Hepatic stellate cell (primary cell): Measurements from ENCODE around the gene CD164L2.

Experiments
- DNase-seq: peaks from one replicate; pipeline ENCODE4 v3.0.0; 2011; ENCODE audit warnings: low spot score

CD164L2 gene

GRCh38 chr1:27363766-27364695 is 19.1 kb downstream of the CD164L2 start:
- DNase-seq, result no peak

- DNase-seq, result no peak
These were observed 21.6 kb downstream of the CD164L2 start for GRCh38 chr1:27361553-27361952.

DNA sequence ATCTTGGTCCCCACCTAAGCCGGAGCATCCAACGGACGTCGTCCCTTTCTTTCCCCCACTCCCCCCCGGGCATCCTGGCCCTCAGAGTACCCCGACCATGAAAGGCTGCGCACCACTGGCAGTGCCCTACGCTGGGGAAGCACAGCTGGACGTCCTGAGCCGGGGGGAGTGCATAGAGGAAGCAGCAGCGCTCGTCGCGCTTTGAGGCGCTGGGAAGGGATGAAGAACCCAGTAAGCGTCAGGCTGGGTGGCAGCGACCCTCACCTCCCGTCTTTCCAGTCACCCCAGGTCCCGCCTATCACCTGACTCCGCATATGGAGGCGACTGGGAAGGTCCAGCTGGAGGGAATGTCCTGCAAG is 22.1 kb downstream of the CD164L2 start:
- DNase-seq, result no peak

DNA sequence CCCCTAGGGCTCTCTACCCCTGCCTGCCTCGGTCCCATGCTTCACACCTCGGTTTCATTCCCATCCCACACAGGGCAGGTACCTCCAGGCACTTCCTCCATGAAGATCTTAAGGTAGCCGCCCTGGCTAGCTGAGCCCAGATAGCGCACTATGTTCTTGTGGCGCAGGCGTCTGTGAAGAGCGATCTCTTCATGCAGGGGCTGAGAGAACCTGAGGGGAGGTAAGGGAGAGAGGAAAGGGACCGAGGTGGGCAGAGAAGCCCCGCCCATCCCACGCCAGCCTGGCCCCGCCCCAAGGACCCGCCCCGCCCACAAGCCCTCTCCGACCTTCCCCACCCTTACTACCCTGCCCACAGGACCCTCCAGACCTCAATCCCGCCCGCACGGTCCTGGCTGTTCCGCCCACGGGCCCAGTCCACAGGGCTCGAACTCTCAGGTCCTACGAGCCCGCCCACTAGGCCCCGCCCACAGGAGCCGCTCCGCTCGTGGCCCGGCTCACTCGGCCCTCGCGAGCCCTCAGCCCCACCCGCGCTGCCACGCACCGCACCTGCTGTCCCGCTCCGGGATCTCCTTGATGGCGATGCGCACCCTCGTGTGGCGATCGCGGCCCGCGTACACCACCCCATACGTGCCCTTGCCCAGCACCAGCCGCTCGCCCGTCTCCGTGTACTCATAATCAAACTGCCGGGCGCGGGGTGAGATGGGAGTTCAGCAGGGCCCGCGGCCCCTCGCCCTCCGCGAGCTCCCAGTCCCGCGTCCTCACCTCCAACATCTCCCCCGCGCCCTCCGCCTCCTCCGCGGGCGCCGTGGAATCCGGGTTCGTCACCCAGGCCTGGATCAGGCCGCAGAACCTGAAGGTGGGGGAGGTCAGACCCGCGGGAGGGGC is 22.7 kb downstream of the CD164L2 start:
- no peak for DNase-seq

GRCh38 chr1:27359822-27360158 is 23.3 kb downstream of the CD164L2 start:
- DNase-seq, result no peak

DNA sequence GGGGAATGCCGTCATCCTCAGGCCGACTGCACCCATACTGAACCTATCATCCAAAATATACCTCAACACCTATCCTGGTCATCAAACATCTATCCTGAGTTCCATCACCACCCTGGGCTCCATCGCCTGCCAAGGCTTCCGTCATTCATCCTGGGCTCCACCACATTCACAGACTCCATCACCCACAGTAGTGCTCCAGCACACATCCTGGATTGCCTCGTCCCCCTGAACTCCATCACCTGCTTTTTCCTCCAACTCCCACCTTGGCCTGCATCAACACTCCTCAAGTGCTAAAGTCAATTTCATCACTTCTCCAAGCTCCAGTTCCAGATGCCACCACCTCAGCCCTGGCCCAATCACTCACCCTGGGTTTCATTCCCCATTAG is 24.2 kb downstream of the CD164L2 start:
- no peak for DNase-seq

GRCh38 chr1:27358038-27358927 is 24.9 kb downstream of the CD164L2 start:
- no peak for DNase-seq

GRCh38 chr1:27357281-27358037 is 25.7 kb downstream of the CD164L2 start:
- DNase-seq, result peak; percentile 81

- no peak for DNase-seq
These were observed 26.4 kb downstream of the CD164L2 start for GRCh38 chr1:27356619-27357280.

DNA sequence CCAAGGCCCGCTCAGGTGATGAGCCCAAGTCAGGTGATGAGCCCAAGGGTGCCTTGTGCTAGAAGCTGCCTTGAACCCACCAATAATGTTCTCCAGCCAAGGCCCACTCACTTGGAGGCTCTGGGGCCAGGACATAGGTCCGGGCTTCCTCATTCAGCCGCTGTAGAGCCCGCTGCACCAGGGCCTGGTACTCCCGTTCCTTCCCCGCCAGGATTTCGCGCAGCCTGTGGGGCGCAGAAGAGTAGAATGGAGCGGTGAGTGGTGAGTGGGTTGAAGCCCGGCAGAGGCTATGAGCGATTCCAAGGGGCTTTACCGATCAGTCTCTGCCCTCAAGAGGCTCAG is 26.9 kb downstream of the CD164L2 start:
- DNase-seq, result no peak

- DNase-seq, result no peak
These were observed 27.4 kb downstream of the CD164L2 start for GRCh38 chr1:27355683-27356082.

GRCh38 chr1:27353629-27354028 is 29.5 kb downstream of the CD164L2 start:
- DNase-seq, result no peak

- DNase-seq, result no peak
These were observed 30.0 kb downstream of the CD164L2 start for GRCh38 chr1:27353166-27353565.

DNA sequence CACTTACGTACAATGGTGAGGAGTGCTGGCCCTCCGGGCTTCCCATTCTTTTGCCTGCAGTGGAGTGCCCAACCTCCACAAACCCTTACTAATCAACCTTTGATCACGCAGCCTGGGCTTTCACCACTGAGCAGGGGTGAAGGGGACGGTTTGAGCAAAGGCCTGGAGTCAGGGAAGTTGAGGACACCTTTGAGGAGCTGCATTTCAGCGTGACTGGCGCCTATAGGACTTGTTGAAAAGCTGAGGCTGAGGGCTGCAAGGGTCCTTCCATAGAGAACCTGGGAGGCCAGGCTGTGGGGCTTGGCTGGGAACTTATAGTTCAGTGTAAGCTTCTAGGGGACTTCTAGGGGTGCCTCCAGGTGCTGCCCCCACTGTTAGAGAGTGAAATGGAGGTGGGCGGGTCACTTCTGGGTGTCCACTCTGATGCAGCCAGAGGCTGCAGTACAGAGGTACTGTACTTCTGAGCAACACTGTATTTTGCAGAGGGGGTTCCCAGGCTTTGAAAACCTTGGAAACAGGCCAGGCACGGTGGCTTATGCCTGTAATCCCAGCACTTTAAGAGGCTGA is 31.5 kb downstream of the CD164L2 start:
- DNase-seq, result no peak

DNA sequence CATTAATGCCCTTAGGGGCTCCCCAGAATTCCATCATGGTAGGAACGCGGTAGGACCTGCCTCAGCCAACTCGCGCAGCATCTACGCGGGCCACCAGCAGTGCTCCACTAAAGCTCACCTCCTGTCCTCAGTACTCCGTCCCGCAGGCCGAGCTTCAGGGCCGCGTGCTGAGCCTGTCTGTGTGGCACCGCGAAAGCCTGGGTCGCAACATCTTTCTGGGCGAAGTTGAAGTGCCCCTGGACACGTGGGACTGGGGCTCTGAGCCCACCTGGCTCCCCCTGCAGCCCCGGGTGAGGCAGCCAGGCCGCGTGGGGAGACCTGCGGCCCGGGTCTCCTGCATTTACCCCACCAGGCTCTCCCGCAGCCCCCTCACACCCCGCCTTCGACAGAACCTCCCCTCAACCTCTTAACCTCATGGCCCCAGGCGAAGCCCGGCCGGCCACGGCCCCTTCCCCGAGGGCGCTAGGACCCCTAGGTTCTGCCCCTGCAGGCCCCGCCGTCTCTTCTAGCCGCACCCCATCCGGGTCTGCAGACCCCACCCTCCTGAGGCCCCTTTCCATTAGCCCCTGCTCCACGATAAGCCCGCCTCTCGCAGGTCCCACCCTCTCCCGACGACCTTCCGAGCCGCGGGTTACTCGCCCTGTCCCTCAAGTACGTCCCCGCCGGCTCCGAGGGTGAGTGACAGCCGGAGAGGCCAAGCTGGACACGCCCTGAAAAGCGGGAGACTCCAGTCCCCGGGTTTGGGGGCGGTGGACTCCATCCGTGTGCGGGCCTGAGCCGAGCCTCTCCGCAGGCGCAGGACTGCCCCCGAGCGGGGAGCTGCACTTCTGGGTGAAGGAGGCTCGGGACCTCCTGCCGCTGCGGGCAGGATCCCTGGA is 32.2 kb downstream of the CD164L2 start:
- DNase-seq, result peak; percentile 60

- peak; percentile 92 for DNase-seq
These were observed 33.1 kb downstream of the CD164L2 start for GRCh38 chr1:27349784-27350662.

- no peak for DNase-seq
These were observed 34.0 kb downstream of the CD164L2 start for GRCh38 chr1:27348861-27349783.
